HG03045 (cell line): ENCODE results near the gene ZBTB42.

Experiments
- ATAC-seq: cut with Tn5 transposase; IDR thresholded peaks from one replicate; pipeline ENCODE4 v1.9.1; 2021; ENCODE audit warnings: mild to moderate bottlenecking, moderate library complexity; ENCODE audit not compliant: unreplicated experiment

Gene ZBTB42

DNA sequence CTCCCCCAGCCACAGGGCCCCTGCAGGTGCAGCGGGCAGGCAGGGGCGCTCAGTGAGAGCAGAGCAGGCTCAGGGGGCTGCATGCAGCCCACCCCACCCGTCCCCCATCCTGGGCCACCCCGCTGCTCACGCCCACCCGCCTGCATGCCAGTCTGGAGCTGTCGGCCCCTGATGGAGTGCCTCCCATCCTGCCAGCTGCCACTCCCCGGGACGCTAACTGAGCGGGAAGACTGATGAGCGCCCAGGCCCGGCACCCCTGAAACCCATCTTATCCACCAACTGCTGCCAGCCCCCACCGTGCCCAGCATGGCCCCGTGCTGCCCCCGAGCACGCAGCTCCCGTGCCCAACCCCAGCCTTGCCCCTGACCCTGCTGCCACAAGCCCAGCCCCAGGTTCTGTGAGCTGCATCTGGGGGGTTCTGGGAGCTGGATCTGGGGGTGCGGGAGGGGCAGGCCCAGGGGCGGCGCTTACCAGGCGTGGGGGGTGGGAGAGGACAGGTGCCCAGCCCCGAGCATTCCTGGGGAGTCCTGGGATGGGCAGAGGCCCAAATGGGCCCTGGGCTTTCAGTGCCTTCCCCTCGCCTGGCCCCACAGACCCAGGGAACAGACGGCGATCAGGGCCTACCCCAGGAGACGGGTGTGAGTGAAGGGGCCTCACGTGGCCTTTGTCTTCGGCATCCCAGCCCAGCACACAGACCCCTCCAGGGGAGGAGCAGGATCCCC, 18.7 kb upstream of the ZBTB42 start:
- ATAC-seq = no peak

DNA sequence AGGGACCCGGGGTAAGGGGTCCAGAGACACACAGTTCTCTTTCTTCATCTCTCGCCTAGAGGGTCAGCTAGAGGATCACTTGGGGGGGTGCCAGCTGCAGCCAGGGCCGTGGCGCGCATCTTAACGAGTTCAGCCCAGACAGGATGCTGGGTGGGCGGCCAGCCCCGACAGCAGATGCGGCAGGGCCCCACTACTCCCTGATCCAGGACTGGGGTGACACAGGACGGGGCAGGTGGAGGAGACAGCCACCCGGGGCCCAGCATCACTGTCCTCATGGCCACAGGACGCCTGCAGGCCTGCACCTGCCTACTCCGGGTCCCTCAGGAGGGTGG, 18.1 kb upstream of the ZBTB42 start:
- no peak for ATAC-seq

- ATAC-seq = no peak
Observed at GRCh38 chr14:104783484-104784217, 17.2 kb upstream of the ZBTB42 start.

DNA sequence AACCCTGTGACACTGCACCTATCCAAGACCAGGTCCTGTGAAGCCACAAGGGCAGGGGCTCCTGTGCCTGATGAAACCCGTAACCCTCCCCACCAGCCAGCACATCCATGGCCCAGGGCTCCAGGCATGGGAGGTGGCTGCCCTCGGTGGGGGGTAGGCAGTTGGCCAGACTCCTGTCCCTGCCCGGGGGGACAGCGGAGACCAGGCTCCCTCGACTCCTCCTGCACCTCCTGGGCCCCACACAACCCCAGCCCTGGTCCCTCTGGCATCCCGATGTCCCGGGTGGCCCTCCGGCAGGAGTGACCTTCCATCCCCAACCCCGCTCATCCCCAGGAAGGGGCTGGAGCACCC, 16.7 kb upstream of the ZBTB42 start:
- ATAC-seq = no peak

GRCh38 chr14:104784846-104785707, 15.8 kb upstream of the ZBTB42 start:
- ATAC-seq = no peak

DNA sequence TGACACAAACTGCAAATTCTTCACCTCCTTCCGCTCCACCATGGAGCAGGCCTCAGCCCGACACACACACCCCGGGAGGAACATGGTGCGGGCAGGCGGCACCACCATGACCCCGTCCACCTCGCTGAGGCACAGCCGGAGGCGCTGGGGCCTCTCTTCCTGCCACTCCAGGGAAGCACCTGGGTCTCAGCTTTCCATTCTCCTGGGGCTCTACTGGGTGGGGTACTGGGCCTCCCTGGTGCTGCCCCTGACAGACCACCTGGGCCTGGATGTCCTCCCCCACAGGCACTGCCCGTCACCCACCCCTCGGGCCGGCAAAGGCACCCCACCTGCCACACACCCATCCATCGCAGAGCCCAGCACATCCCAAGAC, 15.2 kb upstream of the ZBTB42 start:
- no peak for ATAC-seq

DNA sequence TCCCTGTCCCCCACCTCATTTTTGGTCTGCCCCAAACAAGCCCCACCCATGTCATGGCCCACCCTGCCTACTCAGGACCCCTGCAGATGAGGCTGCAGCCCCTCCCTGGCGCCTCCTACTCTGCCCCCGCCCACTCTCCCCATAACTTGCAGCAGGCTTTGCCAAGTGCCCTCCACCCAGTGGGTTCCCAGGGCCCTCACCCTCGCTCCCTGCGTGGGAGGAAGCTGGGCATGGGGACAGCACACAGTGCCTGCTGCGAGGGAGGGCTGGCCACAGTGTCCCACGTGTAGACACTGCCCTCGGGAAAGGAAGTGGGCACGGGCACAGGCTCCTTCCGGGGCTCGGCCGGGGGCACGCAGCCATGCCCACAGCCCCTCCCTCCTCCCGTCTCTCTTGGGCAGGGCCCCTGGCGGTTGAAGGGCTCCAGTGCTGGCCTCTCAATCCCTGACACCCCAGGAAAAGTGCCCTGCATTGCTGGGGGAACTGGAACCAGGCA, 14.8 kb upstream of the ZBTB42 start:
- no peak for ATAC-seq

DNA sequence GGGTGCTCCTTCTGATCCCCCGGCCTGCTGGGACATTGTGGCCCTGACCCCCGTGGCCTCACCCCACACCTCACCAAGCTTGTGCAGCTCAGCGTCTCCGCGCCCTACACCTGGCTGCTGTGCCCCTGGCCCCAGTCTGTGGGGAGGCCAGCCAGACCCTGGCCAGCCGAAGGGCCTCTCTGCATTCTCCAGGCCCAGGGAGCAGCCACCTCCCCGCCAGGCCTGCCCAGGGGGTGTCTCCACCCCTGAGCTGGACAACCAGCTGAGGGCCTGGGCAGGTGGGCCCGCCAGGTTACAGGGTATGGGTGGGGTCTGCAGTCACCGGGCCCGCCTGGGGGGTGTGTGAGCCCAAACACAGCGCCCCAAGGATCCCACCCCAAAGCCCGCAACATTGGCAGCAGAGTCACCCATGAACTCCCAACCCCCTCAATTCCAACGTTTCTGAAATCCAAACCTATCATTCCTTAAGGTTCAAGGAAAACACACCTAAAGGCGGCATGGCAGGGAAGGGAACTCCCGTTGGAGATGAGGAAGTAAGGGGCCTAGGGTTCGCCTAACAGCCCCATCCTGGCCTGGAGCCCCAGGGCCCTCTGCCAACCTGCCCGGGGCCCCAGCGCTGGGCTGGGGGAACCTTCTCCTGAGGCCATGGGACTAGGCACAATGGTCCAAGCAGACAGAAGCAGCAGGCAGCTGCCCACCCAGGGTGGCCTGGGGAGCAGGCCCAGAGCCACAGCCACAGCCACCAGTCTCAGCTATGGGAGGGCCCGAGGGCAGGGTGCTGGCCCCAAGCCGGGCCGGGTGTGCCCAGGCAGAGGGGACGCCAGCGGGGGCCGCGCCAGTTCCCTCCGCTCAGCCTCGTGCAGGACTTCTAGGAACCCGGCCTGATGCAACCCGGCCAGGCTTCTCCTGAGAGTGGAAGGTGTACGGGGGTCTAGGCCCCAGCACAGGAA, 13.9 kb upstream of the ZBTB42 start:
- no peak for ATAC-seq

DNA sequence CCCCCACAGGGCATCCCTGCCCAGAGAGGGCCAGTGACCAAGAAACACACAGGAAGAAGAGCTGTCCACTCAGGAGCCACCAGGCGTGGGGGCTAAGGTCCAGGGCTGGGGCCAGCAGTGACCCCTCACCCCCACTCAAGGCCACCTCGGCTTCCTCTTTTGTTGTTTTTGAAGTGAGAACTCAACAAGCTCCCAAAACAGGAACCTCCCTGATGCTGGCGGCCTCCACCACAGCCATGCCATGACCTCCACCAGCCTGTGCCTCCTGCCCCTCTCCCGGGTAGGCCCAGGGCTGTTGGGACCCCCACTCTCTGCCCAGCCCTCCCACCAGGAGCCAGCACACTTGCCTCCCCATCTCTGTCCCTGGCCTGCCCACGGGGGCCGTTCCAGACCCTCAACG, 13.2 kb upstream of the ZBTB42 start:
- no peak for ATAC-seq

DNA sequence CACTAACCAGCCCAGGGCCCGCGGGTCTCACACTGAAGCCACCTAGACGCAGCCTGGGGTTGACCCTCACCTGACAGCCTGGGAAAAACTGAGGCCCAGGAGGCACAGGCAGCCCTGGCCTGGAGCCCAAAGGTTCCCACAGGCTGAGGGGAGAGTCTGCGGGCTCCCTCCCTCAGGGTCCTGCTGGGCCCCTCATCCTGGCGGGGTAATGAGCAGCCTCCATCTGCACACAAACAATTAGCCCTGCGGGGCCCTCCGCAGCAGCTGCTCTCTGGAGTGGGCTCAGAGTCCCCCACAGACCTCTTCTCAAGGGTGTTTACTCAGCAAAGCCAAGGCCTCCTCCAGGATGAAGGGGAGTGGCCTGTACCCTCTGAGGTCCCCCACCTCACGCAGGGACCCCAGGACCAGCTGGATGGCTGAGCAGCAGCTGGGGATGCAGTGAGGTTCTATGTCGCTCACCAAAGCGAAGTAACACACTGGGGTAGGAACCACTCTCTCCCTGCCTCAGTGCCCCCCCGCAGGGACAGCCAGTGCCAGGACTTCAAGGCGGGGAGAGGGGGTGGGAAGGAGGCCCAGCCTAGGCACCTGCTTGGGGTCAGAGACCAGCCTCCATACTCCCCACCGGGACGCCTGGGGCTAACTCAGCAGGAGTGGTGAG, 12.6 kb upstream of the ZBTB42 start:
- no peak for ATAC-seq

DNA sequence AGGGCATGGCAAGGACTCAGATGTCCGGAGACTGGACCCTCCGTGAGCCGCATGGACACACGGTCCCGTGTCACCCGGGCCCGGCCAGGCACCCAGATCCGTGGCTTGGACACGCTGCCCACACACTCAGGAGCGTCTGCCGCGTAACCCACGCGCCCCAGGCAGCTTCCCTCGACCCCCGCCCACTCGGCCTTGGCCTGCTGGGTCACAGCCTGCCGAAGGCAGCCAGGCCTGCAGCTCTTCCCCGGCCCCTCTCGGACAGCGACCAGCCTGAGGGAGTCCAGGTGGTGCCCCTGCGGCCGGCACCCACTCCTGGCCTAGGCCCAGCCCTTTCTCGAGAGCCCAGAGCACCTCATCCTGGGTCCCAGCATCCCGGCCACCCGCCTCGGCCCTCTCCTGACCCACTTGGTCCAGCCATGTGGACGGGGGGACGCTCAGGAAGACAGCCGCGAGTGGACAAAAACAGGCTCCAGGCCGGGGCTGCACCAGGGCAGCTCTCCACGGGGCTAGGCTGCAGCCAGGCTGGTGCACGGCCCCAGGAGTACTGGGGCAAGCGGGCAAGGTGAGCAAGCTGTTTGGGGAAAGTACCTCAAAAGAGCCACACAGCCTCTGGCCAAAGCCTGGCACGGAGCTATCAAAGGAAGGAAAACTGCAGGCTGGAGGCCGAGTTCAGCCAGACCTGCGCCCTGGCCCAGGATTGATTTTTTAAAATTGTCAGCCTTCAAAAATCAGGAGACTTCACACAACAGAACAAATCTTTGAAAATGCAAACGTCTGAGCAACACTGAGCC, 11.8 kb upstream of the ZBTB42 start:
- ATAC-seq = no peak

DNA sequence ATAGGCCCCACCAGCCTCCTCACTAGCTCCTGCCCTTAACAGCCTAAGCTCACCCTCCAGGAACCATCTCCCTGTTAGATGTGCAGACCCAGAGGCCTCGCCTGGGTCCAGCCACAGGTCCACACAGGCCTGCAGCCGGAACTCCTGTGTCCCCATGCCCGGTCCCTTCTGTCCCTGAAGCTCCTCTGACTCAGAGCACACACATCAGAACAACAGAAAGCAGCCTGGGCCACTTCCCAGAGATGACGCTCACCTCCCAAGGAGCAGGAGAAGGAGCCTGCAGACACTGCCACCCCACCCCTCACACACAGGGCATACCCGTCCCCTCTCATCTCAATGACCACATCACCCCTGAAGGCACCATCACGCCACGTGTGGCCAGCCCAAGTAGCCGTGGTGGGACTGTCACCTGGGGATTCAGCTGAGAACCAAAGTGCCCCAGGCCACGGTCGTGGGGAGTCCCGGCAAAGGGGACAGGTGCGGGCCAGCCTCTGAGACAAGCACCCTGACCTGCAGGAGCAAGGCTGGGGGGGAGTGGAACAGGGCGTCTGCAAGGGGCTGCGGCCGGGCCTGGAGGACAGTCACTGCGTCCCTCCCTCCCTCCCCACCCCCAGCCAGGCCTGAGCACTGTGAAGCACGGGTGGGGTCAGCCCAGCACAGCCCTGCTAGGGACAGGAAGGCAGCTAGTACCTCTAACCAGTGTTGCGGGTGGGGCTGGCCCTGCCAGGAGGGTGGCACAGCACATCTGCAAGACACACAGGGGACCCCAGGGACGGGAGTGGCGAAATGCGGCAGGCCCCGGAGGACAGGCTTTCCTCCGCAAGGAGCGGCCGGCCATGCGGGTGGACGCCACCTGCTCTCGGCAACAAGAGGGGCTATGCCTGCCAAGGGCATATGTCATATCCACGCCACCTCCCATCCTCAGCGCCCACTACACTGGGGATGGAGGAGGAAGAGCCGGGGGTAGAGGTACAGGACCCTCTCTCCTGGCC, 10.9 kb upstream of the ZBTB42 start:
- ATAC-seq = no peak

DNA sequence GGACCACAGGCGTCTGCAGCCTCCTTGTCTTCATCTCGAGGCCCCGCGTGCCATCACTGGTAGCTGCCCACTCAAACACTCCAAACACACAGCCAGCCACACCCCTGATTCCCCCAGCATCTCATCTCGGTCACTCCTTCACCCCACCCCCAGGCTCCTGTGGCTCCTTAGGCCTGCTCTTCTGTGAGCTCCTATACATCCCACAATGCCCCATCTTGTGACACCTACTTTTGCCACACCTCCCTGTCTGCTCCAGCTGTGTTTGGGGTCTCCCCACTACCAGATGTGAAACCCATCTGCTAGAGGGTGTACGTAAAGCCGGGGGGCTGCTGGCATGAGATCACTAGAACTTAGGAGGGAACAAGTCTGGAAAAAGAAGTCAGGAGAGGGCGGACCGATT, 9.5 kb upstream of the ZBTB42 start:
- no peak for ATAC-seq

GRCh38 chr14:104792101-104792884, 8.6 kb upstream of the ZBTB42 start:
- no peak for ATAC-seq

- no peak for ATAC-seq
Observed at GRCh38 chr14:104792945-104793702, 7.8 kb upstream of the ZBTB42 start.

- ATAC-seq = no peak
Observed at GRCh38 chr14:104793703-104793959, 7.3 kb upstream of the ZBTB42 start.

- no peak for ATAC-seq
Observed at GRCh38 chr14:104794099-104794498, 6.8 kb upstream of the ZBTB42 start.
